Motor neuron (in vitro differentiated cells): ENCODE results near the gene FUZ. TPM values are rescaled to one million over a fixed set of nuclear protein-coding genes. Genes with fewer than 3 reads are reported as not detected.
A peak's percentile ranks its signal among the peaks of the same experiment; 100 is the strongest.

Source experiments
- ATAC-seq, 8 experiments: fragments of 200-7000 bp; cut with Tn5 transposase; replicated peaks in 6 of 8; 2 replicates each; pipeline ENCODE4 v1.8.0; 2021; ENCODE audit warnings: mild to moderate bottlenecking in 8 of 8, moderate library complexity in 8 of 8
- H3K27ac ChIP-seq, 2 donors: fragments of 250-450 bp; sonication (Bioruptor Pico); 2 replicates each; pipeline ENCODE4 v1.9.0; 2021; ENCODE audit warnings: antibody characterized with exemption in 2 of 2, mild to moderate bottlenecking in 2 of 2, moderate library complexity in 1 of 2
- H3K4me1 ChIP-seq, 2 donors: fragments of 250-450 bp; sonication (Bioruptor Pico); replicated peaks in 1 of 2; 2 replicates each; pipeline ENCODE4 v1.6.1; 2021; ENCODE audit warnings: antibody characterized with exemption in 2 of 2, mild to moderate bottlenecking in 2 of 2, moderate library complexity in 1 of 2
- H3K4me3 ChIP-seq, 5 donors: fragments of 250-450 bp; sonication (Bioruptor Pico); 2 replicates each; pipeline ENCODE4 v1.9.0; 2021; ENCODE audit warnings: antibody characterized with exemption in 5 of 5, mild to moderate bottlenecking in 5 of 5, moderate library complexity in 4 of 5
- WGBS, 10 experiments: fragments of 450-650 bp; shearing (Covaris generic); methylation state at CpG; one replicate each; pipeline ENCODE4 v1.0.0; 2022; 5-methylcytosine and 5-hydroxymethylcytosine counted together
- in situ Hi-C, 9 experiments: fragments of 400-800 bp; cut with MboI; loops; one replicate each; pipeline ENCODE4 v1.15.0; 2021; ENCODE audit warnings: low sequenced_read_pairs in 9 of 9, low pct_unique_long_range_greater_than_20kb in 2 of 9; ENCODE audit not compliant: unreplicated experiment in 9 of 9
- total RNA-seq, 8 experiments: library from RNA; unstranded; fragments of 300-600 nt; gene quantifications; 2 replicates each; pipeline versions ENCODE4 v1.2.3 to v1.2.4, GENCODE V29; 2022

FUZ gene
- total RNA-seq, 8 experiments from 2014 or later = 9.9 to 27.1 (median 16.2) TPM

DNA sequence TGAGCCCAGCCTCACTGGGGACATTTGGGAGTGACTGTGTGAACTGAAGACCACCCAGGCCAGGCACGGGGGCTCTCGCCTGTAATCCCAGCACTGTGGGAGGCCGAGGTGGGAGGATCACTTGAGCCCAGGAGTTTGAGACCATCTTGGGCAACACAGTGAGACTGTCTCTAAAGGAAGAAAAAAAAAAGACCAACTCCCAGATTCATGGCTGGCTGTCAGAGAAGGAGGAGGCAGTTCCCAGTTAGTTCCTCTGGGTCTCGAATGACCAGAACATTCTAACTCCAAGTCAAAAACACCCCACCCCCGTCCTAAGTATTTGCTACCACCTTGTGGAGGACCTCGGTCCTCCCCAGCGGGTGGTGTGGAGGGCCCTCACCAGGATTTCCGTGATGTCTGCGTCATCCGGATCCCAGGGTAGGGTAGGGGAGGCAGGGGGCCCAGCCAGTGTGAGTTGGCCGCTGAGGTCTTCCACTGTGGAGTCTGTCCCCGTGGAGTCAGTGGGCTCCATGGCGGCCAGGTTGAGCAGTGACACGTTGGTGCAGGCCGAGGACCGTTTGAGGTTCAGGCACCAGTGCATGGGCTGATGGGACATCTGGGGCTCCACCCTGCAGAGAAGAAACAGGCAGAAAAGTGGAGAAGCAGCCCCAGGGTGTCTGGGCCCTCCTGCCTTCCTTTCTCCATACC lies 51.3 kb downstream of the FUZ start:
- no peak overlapping the region for H3K4me3 ChIP-seq
- no peak for ATAC-seq
- in situ Hi-C loops = no loop called here
- peaks cover 0 to 5% of the 10 kb centered on the region in 2 donors for H3K4me1 ChIP-seq
- no peak overlapping the region for H3K27ac ChIP-seq
- WGBS, 10 experiments = 3 to 77% (median 69%) methylated on average over 3 to 8 of the region's 16 CpGs; no CpG with 5 or more reads in 4 of the 10 experiments

GRCh38 chr19:49761249-49761624 lies 51.9 kb downstream of the FUZ start:
- no peak for ATAC-seq
- no peak overlapping the region for H3K27ac ChIP-seq
- in situ Hi-C loops = no loop called here
- peaks cover 0 to 5% of the 10 kb centered on the region in 2 donors for H3K4me1 ChIP-seq
- H3K4me3 ChIP-seq = no peak overlapping the region
- WGBS, 10 experiments = 80 to 100% (median 100%) methylated on average over 1 of the region's 1 CpG; no CpG with 5 or more reads in 6 of the 10 experiments

GRCh38 chr19:49758292-49758691 lies 54.8 kb downstream of the FUZ start:
- peak in 3 of 8 experiments; percentile 58 to 88 (median 63) for ATAC-seq
- Histone ChIP-seq H3K4me1 (no peaks in the 10 kb centered on the region), H3K4me3 (no peak overlapping the region), H3K27ac (no peak overlapping the region)
- in situ Hi-C loops = no loop called here
- 10 to 80% (median 13%) methylated on average over 1 to 2 of the region's 7 CpGs; no CpG with 5 or more reads in 6 of the 10 experiments for WGBS, 10 experiments

Other genes starting within 250 kb of the FUZ start
- 100 to 1,000 TPM in 2 of 8 experiments, 10 to 100 TPM in 6; 61.7 to 145 (median 76.6) TPM for gene NOSIP, start 232.7 kb downstream of the FUZ start, total RNA-seq
- 1 to 10 TPM in 1 of 8 experiments, under 1 TPM in 7; 0.21 to 1.1 (median 0.60) TPM for gene PRRG2, start 232.0 kb downstream of the FUZ start, total RNA-seq
- gene PRR12, start 222.1 kb downstream of the FUZ start, total RNA-seq = 10 to 100 TPM in 3 of 8 experiments, 1 to 10 TPM in 5; 3.3 to 18.8 (median 7.5) TPM
- 10 to 100 TPM in 4 of 8 experiments, 1 to 10 TPM in 2, under 1 TPM in 2; 0.79 to 35.2 (median 7.5) TPM for gene RRAS, start 173.1 kb downstream of the FUZ start, total RNA-seq
- gene SCAF1, start 171.1 kb downstream of the FUZ start, total RNA-seq = 10 to 100 TPM; 10.1 to 33.0 (median 20.1) TPM
- 100 to 1,000 TPM in 1 of 8 experiments, 10 to 100 TPM in 7; 40.8 to 110 (median 53.4) TPM for gene IRF3, start 147.4 kb downstream of the FUZ start, total RNA-seq
- gene BCL2L12, start 147.4 kb downstream of the FUZ start, total RNA-seq = 10 to 100 TPM in 3 of 8 experiments, 1 to 10 TPM in 5; 5.3 to 34.6 (median 8.2) TPM
- gene PRMT1, start 136.0 kb downstream of the FUZ start, total RNA-seq = 100 to 1,000 TPM; 190 to 369 (median 229) TPM
- gene ADM5, start 123.7 kb downstream of the FUZ start, total RNA-seq = 1 to 10 TPM in 7 of 8 experiments, under 1 TPM in 1; 0.66 to 5.2 (median 2.1) TPM
- 10 to 100 TPM in 6 of 8 experiments, 1 to 10 TPM in 2; 4.7 to 65.7 (median 36.3) TPM for gene CPT1C, start 122.2 kb downstream of the FUZ start, total RNA-seq
- 1 to 10 TPM in 1 of 8 experiments, under 1 TPM in 2, not detected in 5; 0.19 to 1.6 (median 0.70) TPM for gene TSKS, start 50.0 kb downstream of the FUZ start, total RNA-seq
- 10 to 100 TPM; 58.6 to 76.4 (median 71.7) TPM for gene AP2A1, start 46.3 kb downstream of the FUZ start, total RNA-seq
- gene MED25, start 5.0 kb upstream of the FUZ start, total RNA-seq = 10 to 100 TPM; 16.4 to 38.0 (median 24.5) TPM
- gene PTOV1, start 37.9 kb upstream of the FUZ start, total RNA-seq = 100 to 1,000 TPM in 7 of 8 experiments, 10 to 100 TPM in 1; 60.1 to 215 (median 135) TPM
- gene PNKP, start 54.3 kb upstream of the FUZ start, total RNA-seq = 10 to 100 TPM; 22.8 to 85.2 (median 29.9) TPM
- 10 to 100 TPM in 7 of 8 experiments, 1 to 10 TPM in 1; 8.2 to 59.3 (median 18.3) TPM for gene AKT1S1, start 64.1 kb upstream of the FUZ start, total RNA-seq
- 10 to 100 TPM; 14.3 to 31.0 (median 19.8) TPM for gene TBC1D17, start 64.4 kb upstream of the FUZ start, total RNA-seq
- gene IL4I1, start 83.6 kb upstream of the FUZ start, total RNA-seq = under 1 TPM; 0.21 to 0.99 (median 0.35) TPM
- 100 to 1,000 TPM in 2 of 8 experiments, 10 to 100 TPM in 6; 16.7 to 141 (median 52.8) TPM for gene ATF5, start 115.9 kb upstream of the FUZ start, total RNA-seq
- gene NUP62, start 116.2 kb upstream of the FUZ start, total RNA-seq = 10 to 100 TPM; 26.2 to 67.4 (median 31.6) TPM
- under 1 TPM in 3 of 8 experiments, not detected in 5; 0.09 to 0.13 (median 0.09) TPM for gene SIGLEC11, start 147.9 kb upstream of the FUZ start, total RNA-seq
- gene VRK3, start 212.1 kb upstream of the FUZ start, total RNA-seq = 10 to 100 TPM; 28.3 to 46.5 (median 34.7) TPM
- gene ZNF473, start 212.7 kb upstream of the FUZ start, total RNA-seq = 10 to 100 TPM in 3 of 8 experiments, 1 to 10 TPM in 5; 7.5 to 12.7 (median 8.9) TPM